HG03103 (cell line): ENCODE measurements around the gene B3GALNT2.
A peak's percentile ranks its signal among the peaks of the same experiment; 100 is the strongest.
"Not testable (repeated sequence)": the region's sequence is repeated elsewhere in the genome, so short reads cannot be mapped to it uniquely, and the experiment has no call there.

Experiments used
- ATAC-seq: cut with Tn5 transposase; IDR thresholded peaks from one replicate; pipeline ENCODE4 v1.9.1; 2021; ENCODE audit warnings: low read depth; ENCODE audit not compliant: unreplicated experiment

The B3GALNT2 gene

GRCh38 chr1:235457856-235458255 is 46.4 kb downstream of the B3GALNT2 start:
- not testable (repeated sequence) for ATAC-seq

- no peak for ATAC-seq
Observed at GRCh38 chr1:235455823-235456222, 48.4 kb downstream of the B3GALNT2 start.

GRCh38 chr1:235455097-235455496 is 49.2 kb downstream of the B3GALNT2 start:
- ATAC-seq: no peak

- no peak for ATAC-seq
Observed at GRCh38 chr1:235454021-235454420, 50.2 kb downstream of the B3GALNT2 start.

GRCh38 chr1:235450886-235451483 is 53.3 kb downstream of the B3GALNT2 start:
- no peak for ATAC-seq

- ATAC-seq: no peak
Observed at GRCh38 chr1:235450433-235450832, 53.8 kb downstream of the B3GALNT2 start.

- ATAC-seq: no peak
Observed at GRCh38 chr1:235448616-235449015, 55.6 kb downstream of the B3GALNT2 start.

GRCh38 chr1:235442788-235443429 is 61.3 kb downstream of the B3GALNT2 start:
- ATAC-seq: no peak

- ATAC-seq: no peak
Observed at GRCh38 chr1:235441159-235441685, 63.0 kb downstream of the B3GALNT2 start.

- no peak for ATAC-seq
Observed at GRCh38 chr1:235434001-235434400, 70.3 kb downstream of the B3GALNT2 start.

- no peak for ATAC-seq
Observed at GRCh38 chr1:235430991-235431390, 73.3 kb downstream of the B3GALNT2 start.

- ATAC-seq: no peak
Observed at GRCh38 chr1:235429143-235429542, 75.1 kb downstream of the B3GALNT2 start.

GRCh38 chr1:235427447-235427846 is 76.8 kb downstream of the B3GALNT2 start:
- no peak for ATAC-seq

- ATAC-seq: no peak
Observed at GRCh38 chr1:235426680-235427079, 77.6 kb downstream of the B3GALNT2 start.

- ATAC-seq: no peak
Observed at GRCh38 chr1:235426143-235426542, 78.1 kb downstream of the B3GALNT2 start.

- no peak for ATAC-seq
Observed at GRCh38 chr1:235425357-235425756, 78.9 kb downstream of the B3GALNT2 start.

GRCh38 chr1:235424092-235424491 is 80.2 kb downstream of the B3GALNT2 start:
- ATAC-seq: no peak

- ATAC-seq: peak; percentile 58
Observed at GRCh38 chr1:235423214-235423652, 81.0 kb downstream of the B3GALNT2 start.

GRCh38 chr1:235421751-235422150 is 82.5 kb downstream of the B3GALNT2 start:
- ATAC-seq: no peak

GRCh38 chr1:235417086-235417697 is 87.1 kb downstream of the B3GALNT2 start:
- no peak for ATAC-seq

- no peak for ATAC-seq
Observed at GRCh38 chr1:235416662-235417049, 87.6 kb downstream of the B3GALNT2 start.
